Suprapubic skin (tissue), 4 donors: ENCODE results near the gene ADGRF1. TPM values are rescaled to one million over a fixed set of nuclear protein-coding genes. Genes with fewer than 3 reads are reported as not detected.
"Not testable (repeated sequence)": the region's sequence is repeated elsewhere in the genome, so short reads cannot be mapped to it uniquely, and the experiment has no call there.

ENCODE experiments used
- DNase-seq, 2 donors: peaks; one replicate each; pipeline ENCODE4 v3.0.0-alpha.2; 2019; ENCODE audit warnings: low spot score in 2 of 2
- H3K27ac ChIP-seq: fragments of 200-600 bp; sonication (generic); one replicate; pipeline ENCODE4 v1.5.1; 2019
- H3K27me3 ChIP-seq: fragments of 200-600 bp; sonication (generic); one replicate; pipeline ENCODE4 v1.5.1; 2019
- H3K36me3 ChIP-seq: fragments of 200-600 bp; sonication (generic); one replicate; pipeline ENCODE4 v1.5.1; 2019
- H3K4me1 ChIP-seq: fragments of 200-600 bp; sonication (generic); one replicate; pipeline ENCODE4 v1.5.1; 2019
- H3K4me3 ChIP-seq: fragments of 200-600 bp; sonication (generic); one replicate; pipeline ENCODE4 v1.5.1; 2019; ENCODE audit warnings: mild to moderate bottlenecking
- H3K9me3 ChIP-seq: fragments of 200-600 bp; sonication (generic); one replicate; pipeline ENCODE4 v1.5.1; 2019
- EP300 ChIP-seq: sonication (generic); formaldehyde crosslinking; IDR thresholded peaks from one replicate; pipeline ENCODE4 v1.6.1; 2017; ENCODE audit warnings: antibody characterized with exemption
- POLR2A ChIP-seq, 2 donors: fragments of 450-650 bp; IDR thresholded peaks; one replicate each; pipeline ENCODE4 v1.6.1; 2017; ENCODE audit warnings: antibody characterized with exemption in 2 of 2, mild to moderate bottlenecking in 2 of 2, moderate library complexity in 2 of 2
- POLR2AphosphoS5 ChIP-seq, 3 donors: sonication (generic); formaldehyde crosslinking; IDR thresholded peaks; one replicate each; pipeline ENCODE4 v1.6.1; 2017; ENCODE audit warnings: antibody characterized with exemption in 3 of 3
- WGBS: methylation state at CpG from one replicate; pipeline ENCODE4 v1.1.5; 2018; 5-methylcytosine and 5-hydroxymethylcytosine counted together
- total RNA-seq, 4 donors: library from RNA; depleted of rRNA; stranded (reverse); fragments of >200 nt; gene quantifications; one replicate each; pipeline ENCODE4 v1.1.0, GENCODE V29; 2016
- TF ChIP-seq, protein P1 (sequence below), 2 donors: fragments of 200-600 bp in 1 of 2; fragments of 450-650 bp in 1 of 2; sonication (generic) in 1 of 2; IDR thresholded peaks; one replicate each; pipeline ENCODE4 v1.5.1; 2016 to 2019; ENCODE audit warnings: antibody characterized with exemption in 2 of 2, mild to moderate bottlenecking in 1 of 2, moderate library complexity in 1 of 2

The ADGRF1 gene
- total RNA-seq, 4 donors from 2014 or later = 0.31 to 0.42 TPM; not detected in 2

DNA sequence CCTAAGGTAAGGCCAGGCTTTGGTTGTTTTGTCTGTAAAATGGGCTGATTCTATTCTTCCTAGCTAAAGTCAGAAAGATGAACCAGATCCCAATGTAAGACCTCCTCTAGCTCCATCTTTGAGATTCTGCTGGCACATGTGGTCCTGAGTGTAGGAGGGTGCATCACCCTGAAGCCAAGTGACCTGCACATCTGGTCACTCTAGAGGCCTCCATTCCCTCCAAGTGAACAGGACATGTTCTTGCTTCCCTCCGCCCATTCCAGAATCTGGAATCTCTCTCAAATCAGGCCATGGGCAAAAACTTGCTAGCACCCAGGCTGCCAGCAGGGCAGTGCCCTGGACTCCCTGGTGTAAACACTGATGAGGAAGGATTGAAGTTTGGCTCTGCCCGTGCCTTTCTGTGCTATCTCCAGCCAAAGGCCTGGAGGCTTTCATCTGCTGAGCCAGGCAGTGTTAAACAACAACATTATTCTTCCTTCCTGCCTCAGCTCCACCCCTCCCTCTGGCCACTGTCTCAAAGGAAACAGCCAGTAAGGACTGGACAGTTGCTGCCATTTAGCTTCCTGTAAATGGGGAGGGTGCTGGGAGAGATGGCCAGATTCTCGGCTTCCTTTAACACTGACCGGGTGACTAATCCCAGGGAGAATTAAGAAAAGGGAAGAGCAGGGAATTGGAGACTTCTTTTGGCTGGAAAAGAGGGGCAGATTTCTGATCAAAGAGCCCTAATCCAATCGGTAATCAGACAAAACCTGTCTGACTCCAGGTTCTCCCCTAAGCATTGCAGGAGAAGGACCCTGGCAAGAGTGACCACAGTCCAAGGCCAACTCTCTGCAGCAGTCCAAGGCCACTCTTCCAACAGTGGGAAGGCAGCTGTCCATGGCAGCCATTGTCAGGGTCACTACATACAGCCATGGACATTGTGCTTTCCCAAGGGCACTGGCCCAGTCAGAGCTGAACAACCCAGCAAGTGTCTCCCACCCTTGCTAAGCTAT is 19.5 kb upstream of the ADGRF1 start:
- no peak for DNase-seq
- no peak for TF ChIP-seq EP300
- TF ChIP-seq, protein P1, sequence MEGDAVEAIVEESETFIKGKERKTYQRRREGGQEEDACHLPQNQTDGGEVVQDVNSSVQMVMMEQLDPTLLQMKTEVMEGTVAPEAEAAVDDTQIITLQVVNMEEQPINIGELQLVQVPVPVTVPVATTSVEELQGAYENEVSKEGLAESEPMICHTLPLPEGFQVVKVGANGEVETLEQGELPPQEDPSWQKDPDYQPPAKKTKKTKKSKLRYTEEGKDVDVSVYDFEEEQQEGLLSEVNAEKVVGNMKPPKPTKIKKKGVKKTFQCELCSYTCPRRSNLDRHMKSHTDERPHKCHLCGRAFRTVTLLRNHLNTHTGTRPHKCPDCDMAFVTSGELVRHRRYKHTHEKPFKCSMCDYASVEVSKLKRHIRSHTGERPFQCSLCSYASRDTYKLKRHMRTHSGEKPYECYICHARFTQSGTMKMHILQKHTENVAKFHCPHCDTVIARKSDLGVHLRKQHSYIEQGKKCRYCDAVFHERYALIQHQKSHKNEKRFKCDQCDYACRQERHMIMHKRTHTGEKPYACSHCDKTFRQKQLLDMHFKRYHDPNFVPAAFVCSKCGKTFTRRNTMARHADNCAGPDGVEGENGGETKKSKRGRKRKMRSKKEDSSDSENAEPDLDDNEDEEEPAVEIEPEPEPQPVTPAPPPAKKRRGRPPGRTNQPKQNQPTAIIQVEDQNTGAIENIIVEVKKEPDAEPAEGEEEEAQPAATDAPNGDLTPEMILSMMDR (IDR thresholded peaks at IDR 0.05) = no peak
- TF ChIP-seq POLR2A (IDR thresholded peaks at IDR 0.05) = no peak
- no peak for TF ChIP-seq POLR2AphosphoS5 (IDR thresholded peaks at IDR 0.05)
- WGBS = 24% methylated on average over 5 of the region's 5 CpGs
- Histone ChIP-seq H3K9me3 (no peaks in the 10 kb centered on the region), H3K36me3 (no peaks in the 10 kb centered on the region), H3K4me1 (peaks cover 7% of the 10 kb centered on the region), H3K4me3 (no peak overlapping the region), H3K27ac (no peak overlapping the region), H3K27me3 (no peaks in the 10 kb centered on the region)

DNA sequence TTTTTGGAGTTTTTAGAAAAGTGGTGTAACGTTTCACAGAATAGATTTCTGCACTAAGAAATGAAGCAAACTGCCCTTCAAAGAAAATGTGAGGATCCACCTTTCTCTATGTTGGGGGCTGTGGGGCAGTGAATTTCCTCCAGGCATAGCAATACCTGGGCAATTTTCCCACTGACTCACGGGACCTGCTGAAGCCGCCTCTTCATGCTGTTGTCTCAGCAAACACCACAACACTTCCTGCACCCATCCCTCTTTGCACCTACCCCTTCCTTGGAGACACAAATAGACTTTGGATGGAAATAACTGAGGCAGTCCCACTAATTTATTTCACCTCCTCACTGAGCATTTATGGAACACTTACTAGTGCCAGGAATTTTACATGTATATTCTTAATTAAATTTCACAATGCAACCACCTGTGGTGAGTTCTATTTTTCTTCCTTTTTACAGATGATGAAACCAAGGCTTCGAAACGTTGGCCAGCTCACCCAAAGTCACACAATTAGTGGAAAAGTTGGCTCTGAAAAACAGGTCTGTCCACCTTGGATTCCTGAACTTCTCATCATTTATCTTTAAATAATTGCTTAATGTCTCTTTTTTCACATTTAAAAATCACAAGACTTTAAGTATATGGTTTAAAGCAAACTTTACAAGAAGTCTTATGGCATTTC is 17.2 kb upstream of the ADGRF1 start:
- WGBS = 54% methylated on average over 5 of the region's 5 CpGs
- no peaks in the 10 kb centered on the region for H3K9me3 ChIP-seq
- no peaks in the 10 kb centered on the region for H3K36me3 ChIP-seq
- no peaks in the 10 kb centered on the region for H3K27me3 ChIP-seq
- no peak for DNase-seq
- H3K4me3 ChIP-seq = no peak overlapping the region
- peaks cover 7% of the 10 kb centered on the region for H3K4me1 ChIP-seq
- no peak overlapping the region for H3K27ac ChIP-seq
- TF ChIP-seq POLR2AphosphoS5 (IDR thresholded peaks at IDR 0.05) (no peak), POLR2A (IDR thresholded peaks at IDR 0.05) (no peak), EP300 (no peak)
- TF ChIP-seq, protein P1 (IDR thresholded peaks at IDR 0.05) = no peak

DNA sequence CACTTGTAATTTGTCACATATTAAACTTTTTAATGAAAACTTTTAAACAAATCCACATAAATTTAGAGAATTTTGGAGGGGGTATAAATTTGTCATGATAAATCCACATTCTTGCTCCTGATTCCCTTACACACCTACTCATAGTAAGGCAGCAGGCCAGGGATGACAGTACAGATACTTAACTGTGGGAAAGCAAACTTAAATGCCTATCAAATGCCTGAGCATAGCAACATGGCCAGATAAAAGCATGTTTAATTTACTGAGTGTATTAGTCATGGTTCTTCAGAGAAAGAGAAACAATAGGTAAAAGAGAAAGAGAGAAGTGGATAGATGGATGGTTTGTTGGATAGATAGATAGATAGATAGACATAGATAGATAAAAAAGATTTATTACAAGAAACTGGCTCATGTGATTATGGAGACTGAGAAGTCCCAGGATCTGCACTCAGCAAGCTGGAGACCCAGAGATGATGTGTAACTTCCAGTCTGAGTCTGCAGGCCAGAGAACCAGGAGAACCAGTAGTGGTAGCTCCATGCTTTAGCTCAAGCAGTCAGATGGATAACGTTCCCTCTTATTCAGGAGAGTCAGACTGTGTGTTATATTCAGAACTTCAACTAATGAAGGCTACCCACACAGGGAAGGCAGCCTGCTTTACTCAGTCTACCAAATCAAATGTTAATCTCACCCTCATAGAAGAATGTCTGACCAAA is 15.9 kb upstream of the ADGRF1 start:
- DNase-seq = no peak
- 86% methylated on average over 1 of the region's 1 CpG for WGBS

DNA sequence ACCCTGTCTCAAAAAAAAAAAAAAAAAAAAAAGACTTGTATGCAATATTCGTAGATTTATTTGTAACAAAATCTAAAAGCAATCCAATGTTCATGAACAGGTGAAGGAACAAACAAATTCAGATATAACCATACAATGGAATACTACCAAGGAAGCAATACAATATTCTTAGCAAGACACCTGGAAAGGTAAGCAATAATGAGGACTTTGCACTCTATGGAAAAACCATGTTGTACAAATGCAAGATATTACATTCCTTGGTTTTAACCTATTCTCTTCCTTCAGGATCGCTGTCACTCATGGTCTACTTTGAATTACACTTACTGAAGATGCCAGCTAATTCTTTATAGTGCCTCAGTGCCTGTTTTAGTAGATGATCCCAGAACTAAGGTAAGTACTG is 14.7 kb upstream of the ADGRF1 start:
- TF ChIP-seq, protein P1 (IDR thresholded peaks at IDR 0.05) = no peak
- TF ChIP-seq POLR2AphosphoS5 (IDR thresholded peaks at IDR 0.05) (no peak), POLR2A (IDR thresholded peaks at IDR 0.05) (no peak), EP300 (no peak)

More for the DNA sequence above, 15.9 kb upstream of the ADGRF1 start:
- TF ChIP-seq POLR2A (IDR thresholded peaks at IDR 0.05) (no peak), POLR2AphosphoS5 (IDR thresholded peaks at IDR 0.05) (no peak), EP300 (no peak)
- TF ChIP-seq, protein P1 (IDR thresholded peaks at IDR 0.05) = no peak
- Histone ChIP-seq H3K9me3 (no peaks in the 10 kb centered on the region), H3K36me3 (no peaks in the 10 kb centered on the region), H3K4me1 (peaks cover 7% of the 10 kb centered on the region), H3K27me3 (no peaks in the 10 kb centered on the region), H3K27ac (no peak overlapping the region), H3K4me3 (no peak overlapping the region)

DNA sequence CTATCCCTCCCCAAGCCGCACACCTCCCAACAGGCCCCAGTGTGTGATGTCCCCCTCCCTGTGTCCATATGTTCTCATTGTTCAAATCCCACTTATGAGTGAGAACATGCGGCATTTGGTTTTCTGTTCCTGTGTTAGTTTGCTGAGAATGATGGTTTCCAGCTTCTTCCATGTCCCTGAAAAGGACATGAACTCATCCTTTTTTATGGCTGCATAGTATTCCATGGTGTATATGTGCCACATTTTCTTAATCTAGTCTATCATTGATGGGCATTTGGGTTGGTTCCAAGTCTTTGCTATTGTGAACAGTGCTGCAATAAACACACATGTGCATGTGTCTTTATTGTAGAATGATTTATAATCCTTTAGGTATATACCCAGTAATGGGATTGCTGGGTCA is 12.2 kb upstream of the ADGRF1 start:
- H3K27me3 ChIP-seq, H3K9me3 ChIP-seq, H3K36me3 ChIP-seq, H3K27ac ChIP-seq, H3K4me3 ChIP-seq, DNase-seq, H3K4me1 ChIP-seq: not testable (repeated sequence)
- 98% methylated on average over 2 of the region's 2 CpGs for whole genome bisulfite sequencing

More for the DNA sequence above, 14.7 kb upstream of the ADGRF1 start:
- H3K27ac ChIP-seq = no peak overlapping the region
- peaks cover 7% of the 10 kb centered on the region for H3K4me1 ChIP-seq
- H3K36me3 ChIP-seq = no peaks in the 10 kb centered on the region
- no peaks in the 10 kb centered on the region for H3K27me3 ChIP-seq
- H3K9me3 ChIP-seq = no peaks in the 10 kb centered on the region
- DNase-seq = no peak
- no peak overlapping the region for H3K4me3 ChIP-seq
- WGBS = 98% methylated on average over 2 of the region's 2 CpGs
